Measurements from ENCODE around the gene KMT2A. TPM values are rescaled to one million over a fixed set of nuclear protein-coding genes. Genes with fewer than 3 reads are reported as not detected.
A peak's percentile ranks its signal among the peaks of the same experiment; 100 is the strongest.

Gene KMT2A
- total and polyA plus RNA-seq, 2 donors from 2014 or later, result 5.6 to 85.1 TPM

DNA sequence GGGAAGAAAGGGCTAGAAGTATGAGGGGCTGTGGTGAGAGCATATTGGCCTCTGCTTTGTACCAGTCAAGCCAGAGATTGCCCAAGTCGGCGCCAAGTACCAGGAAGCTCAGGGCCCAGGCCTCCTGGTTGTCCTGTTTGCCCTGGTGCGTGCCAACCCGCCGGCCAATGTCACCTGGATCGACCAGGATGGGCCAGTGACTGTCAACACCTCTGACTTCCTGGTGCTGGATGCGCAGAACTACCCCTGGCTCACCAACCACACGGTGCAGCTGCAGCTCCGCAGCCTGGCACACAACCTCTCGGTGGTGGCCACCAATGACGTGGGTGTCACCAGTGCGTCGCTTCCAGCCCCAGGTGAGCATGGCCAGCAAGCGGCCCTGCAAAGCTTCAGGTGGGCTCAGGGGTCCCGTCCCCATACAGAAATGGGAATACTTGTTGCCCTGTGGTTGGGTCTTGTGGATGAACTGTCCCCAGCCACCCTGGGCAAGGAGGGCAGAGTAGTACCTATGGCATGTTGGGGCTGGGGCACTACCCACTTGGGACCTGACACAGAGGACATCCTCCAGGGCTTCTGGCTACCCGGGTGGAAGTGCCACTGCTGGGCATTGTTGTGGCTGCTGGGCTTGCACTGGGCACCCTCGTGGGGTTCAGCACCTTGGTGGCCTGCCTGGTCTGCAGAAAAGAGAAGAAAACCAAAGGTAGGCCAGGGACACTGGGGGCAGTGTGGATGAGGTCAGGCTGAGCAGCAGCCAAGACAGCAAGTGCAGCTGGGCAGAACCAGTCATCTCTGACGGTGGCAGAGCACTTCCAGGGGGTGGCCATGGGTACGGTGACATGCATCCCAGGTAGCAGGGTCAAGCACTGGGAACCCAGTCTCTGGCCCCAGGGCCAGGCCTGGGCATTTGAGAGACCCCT lies 96.8 kb downstream of the KMT2A start:
- Histone ChIP-seq H3K9ac (ENCODE audit: low read length in 3 of 3) (no peak overlapping the region), H3K4me1 (ENCODE audit: control insufficient read depth in 2 of 3, insufficient read depth in 2 of 3, low read depth in 1 of 3, low read length in 3 of 3) (peaks cover 3 to 25% (median 23%) of the 10 kb centered on the region in 3 donors), H3K27ac (ENCODE audit: low read depth in 2 of 2, low read length in 2 of 2) (peak overlapping the region; percentile 42 to 63), H3K4me3 (ENCODE audit: low read length in 3 of 3) (no peak overlapping the region), H3K36me3 (ENCODE audit: control insufficient read depth in 2 of 3, insufficient read depth in 3 of 3, low read length in 3 of 3) (no peaks in the 10 kb centered on the region), H3K9me3 (ENCODE audit: control insufficient read depth in 2 of 3, insufficient read depth in 1 of 3, low read length in 3 of 3) (no peaks in the 10 kb centered on the region), H3K27me3 (ENCODE audit: control insufficient read depth, insufficient read depth, low read length) (no peaks in the 10 kb centered on the region)
- intact Hi-C loops (cut with DNase I), result no loop called here
- TF ChIP-seq, protein P1, sequence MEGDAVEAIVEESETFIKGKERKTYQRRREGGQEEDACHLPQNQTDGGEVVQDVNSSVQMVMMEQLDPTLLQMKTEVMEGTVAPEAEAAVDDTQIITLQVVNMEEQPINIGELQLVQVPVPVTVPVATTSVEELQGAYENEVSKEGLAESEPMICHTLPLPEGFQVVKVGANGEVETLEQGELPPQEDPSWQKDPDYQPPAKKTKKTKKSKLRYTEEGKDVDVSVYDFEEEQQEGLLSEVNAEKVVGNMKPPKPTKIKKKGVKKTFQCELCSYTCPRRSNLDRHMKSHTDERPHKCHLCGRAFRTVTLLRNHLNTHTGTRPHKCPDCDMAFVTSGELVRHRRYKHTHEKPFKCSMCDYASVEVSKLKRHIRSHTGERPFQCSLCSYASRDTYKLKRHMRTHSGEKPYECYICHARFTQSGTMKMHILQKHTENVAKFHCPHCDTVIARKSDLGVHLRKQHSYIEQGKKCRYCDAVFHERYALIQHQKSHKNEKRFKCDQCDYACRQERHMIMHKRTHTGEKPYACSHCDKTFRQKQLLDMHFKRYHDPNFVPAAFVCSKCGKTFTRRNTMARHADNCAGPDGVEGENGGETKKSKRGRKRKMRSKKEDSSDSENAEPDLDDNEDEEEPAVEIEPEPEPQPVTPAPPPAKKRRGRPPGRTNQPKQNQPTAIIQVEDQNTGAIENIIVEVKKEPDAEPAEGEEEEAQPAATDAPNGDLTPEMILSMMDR (IDR thresholded peaks at IDR 0.05; ENCODE audit: borderline replicate concordance, extremely low read depth, insufficient read depth), result no peak
- FAIRE-seq (no peak), DNase-seq (peak in 1 of 5 donors; percentile 33)

DNA sequence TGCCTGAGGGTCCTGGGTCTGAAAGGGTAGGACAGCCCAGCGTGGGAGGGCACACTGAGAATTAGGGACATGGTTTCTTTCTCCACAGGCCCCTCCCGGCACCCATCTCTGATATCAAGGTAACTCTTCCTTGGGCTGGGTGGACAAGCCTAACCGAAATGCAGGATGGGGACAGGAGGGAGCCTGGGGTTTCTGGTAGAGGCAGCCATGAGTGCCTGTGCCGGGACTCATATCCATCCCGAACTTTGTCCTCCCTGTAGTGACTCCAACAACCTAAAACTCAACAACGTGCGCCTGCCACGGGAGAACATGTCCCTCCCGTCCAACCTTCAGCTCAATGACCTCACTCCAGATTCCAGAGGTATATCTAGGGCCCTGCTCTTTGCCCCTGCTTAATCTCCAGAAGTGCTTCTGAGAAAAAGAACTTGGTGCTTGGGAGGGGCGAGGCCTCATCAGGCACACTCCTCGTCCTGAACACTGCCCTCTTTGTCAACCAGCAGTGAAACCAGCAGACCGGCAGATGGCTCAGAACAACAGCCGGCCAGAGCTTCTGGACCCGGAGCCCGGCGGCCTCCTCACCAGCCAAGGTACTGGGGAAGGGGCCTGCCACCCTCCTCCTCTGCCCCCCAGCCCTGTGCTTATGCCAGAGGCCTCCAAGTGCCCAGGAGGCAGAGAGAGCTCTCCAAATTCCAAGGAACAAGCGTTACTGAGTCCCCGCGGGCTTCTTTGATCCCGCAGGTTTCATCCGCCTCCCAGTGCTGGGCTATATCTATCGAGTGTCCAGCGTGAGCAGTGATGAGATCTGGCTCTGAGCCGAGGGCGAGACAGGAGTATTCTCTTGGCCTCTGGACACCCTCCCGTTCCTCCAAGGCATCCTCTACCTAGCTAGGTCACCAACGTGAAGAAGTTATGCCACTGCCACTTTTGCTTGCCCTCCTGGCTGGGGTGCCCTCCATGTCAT lies 97.8 kb downstream of the KMT2A start:
- H3K9me3 ChIP-seq (ENCODE audit: control insufficient read depth in 2 of 3, insufficient read depth in 1 of 3, low read length in 3 of 3), result no peaks in the 10 kb centered on the region
- no peaks in the 10 kb centered on the region for H3K27me3 ChIP-seq (ENCODE audit: control insufficient read depth, insufficient read depth, low read length)
- H3K36me3 ChIP-seq (ENCODE audit: control insufficient read depth in 2 of 3, insufficient read depth in 3 of 3, low read length in 3 of 3), result no peaks in the 10 kb centered on the region
- peak in 1 of 5 donors; percentile 46 for DNase-seq
- no peak for FAIRE-seq
- no peak overlapping the region for H3K9ac ChIP-seq (ENCODE audit: low read length in 3 of 3)
- peak overlapping the region in 1 of 3 donors; percentile 30 for H3K4me3 ChIP-seq (ENCODE audit: low read length in 3 of 3)
- H3K4me1 ChIP-seq (ENCODE audit: control insufficient read depth in 2 of 3, insufficient read depth in 2 of 3, low read depth in 1 of 3, low read length in 3 of 3), result peaks cover 3 to 22% (median 18%) of the 10 kb centered on the region in 3 donors
- peak overlapping the region; percentile 42 to 63 for H3K27ac ChIP-seq (ENCODE audit: low read depth in 2 of 2, low read length in 2 of 2)
- intact Hi-C loops (cut with DNase I), result no loop called here
- TF ChIP-seq, protein P1 (IDR thresholded peaks at IDR 0.05; ENCODE audit: borderline replicate concordance, extremely low read depth, insufficient read depth), result no peak

DNA sequence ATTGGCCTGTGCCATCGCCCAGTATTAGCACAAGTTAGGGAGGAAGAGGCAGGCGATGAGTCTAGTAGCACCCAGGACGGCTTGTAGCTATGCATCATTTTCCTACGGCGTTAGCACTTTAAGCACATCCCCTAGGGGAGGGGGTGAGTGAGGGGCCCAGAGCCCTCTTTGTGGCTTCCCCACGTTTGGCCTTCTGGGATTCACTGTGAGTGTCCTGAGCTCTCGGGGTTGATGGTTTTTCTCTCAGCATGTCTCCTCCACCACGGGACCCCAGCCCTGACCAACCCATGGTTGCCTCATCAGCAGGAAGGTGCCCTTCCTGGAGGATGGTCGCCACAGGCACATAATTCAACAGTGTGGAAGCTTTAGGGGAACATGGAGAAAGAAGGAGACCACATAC lies 99.0 kb downstream of the KMT2A start:
- Histone ChIP-seq H3K4me1 (ENCODE audit: control insufficient read depth in 2 of 3, insufficient read depth in 2 of 3, low read depth in 1 of 3, low read length in 3 of 3) (peaks cover 0 to 12% (median 6%) of the 10 kb centered on the region in 3 donors), H3K4me3 (ENCODE audit: low read length in 3 of 3) (no peak overlapping the region), H3K9me3 (ENCODE audit: control insufficient read depth in 2 of 3, insufficient read depth in 1 of 3, low read length in 3 of 3) (no peaks in the 10 kb centered on the region), H3K27ac (ENCODE audit: low read depth in 2 of 2, low read length in 2 of 2) (no peak overlapping the region), H3K36me3 (ENCODE audit: control insufficient read depth in 2 of 3, insufficient read depth in 3 of 3, low read length in 3 of 3) (no peaks in the 10 kb centered on the region), H3K27me3 (ENCODE audit: control insufficient read depth, insufficient read depth, low read length) (no peaks in the 10 kb centered on the region), H3K9ac (ENCODE audit: low read length in 3 of 3) (no peak overlapping the region)
- DNase-seq (peak in 1 of 5 donors; percentile 27), FAIRE-seq (no peak)
- TF ChIP-seq, protein P1 (IDR thresholded peaks at IDR 0.05; ENCODE audit: borderline replicate concordance, extremely low read depth, insufficient read depth), result no peak
- intact Hi-C loops (cut with DNase I), result no loop called here
